ENCODE measurements around the gene TREML2. TPM values are rescaled to one million over a fixed set of nuclear protein-coding genes. Genes with fewer than 3 reads are reported as not detected.

TREML2 gene
- total RNA-seq, 1 experiment from 2014 or later = not detected

DNA sequence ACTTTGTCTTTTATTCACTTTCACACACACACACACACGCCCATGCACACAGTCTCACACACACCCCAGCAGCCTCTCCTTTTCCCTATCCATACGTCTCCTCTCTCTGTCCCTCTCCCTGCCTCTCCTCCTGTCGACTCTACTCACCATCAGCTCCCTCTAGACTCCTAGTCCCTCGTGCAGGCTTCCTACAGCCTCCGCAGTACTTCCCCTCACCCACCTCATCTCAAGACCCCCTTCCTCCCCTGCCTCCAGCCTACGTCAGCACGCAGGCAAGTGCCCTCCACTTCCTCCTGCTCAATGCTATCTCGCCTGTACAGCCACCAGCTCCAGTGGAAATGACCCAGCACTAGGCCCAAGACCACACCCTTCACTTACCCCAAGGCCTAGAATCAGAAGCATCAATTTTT, 820 bp upstream of the TREML2 start:
- H2AFZ ChIP-seq = no peak overlapping the region
- ChIA-PET CTCF (no interaction called here), POLR2A (ENCODE audit: unreplicated experiment) (no interaction called here)
- no peak overlapping the region for H3K27ac ChIP-seq
- no peak overlapping the region for H3K4me3 ChIP-seq
- no peaks in the 10 kb centered on the region for H3K9me3 ChIP-seq (ENCODE audit: insufficient read depth, low read depth)
- H4K20me1 ChIP-seq (ENCODE audit: insufficient read depth) = no peaks in the 10 kb centered on the region
- peaks cover 34% of the 10 kb centered on the region for H3K27me3 ChIP-seq (ENCODE audit: insufficient read depth, low read depth)
- DNase-seq = no peak
- no peaks in the 10 kb centered on the region for H3K4me1 ChIP-seq (replicated peaks; ENCODE audit: insufficient read depth)
- intact Hi-C loops (cut with micrococcal nuclease; ENCODE audit: unreplicated experiment) = no loop called here
- H3F3A ChIP-seq (ENCODE audit: insufficient read depth, low read depth) = no peaks in the 10 kb centered on the region
- no peaks in the 10 kb centered on the region; the same call in 1 of the 2 replicates for H3K9me2 ChIP-seq (ENCODE audit: insufficient read depth)
- BruUV-seq (replicated peaks) = no TSS peak
- TF ChIP-seq EZH2 (IDR thresholded peaks at IDR 0.05; ENCODE audit: low read depth) = no peak
- TF ChIP-seq, protein P1, sequence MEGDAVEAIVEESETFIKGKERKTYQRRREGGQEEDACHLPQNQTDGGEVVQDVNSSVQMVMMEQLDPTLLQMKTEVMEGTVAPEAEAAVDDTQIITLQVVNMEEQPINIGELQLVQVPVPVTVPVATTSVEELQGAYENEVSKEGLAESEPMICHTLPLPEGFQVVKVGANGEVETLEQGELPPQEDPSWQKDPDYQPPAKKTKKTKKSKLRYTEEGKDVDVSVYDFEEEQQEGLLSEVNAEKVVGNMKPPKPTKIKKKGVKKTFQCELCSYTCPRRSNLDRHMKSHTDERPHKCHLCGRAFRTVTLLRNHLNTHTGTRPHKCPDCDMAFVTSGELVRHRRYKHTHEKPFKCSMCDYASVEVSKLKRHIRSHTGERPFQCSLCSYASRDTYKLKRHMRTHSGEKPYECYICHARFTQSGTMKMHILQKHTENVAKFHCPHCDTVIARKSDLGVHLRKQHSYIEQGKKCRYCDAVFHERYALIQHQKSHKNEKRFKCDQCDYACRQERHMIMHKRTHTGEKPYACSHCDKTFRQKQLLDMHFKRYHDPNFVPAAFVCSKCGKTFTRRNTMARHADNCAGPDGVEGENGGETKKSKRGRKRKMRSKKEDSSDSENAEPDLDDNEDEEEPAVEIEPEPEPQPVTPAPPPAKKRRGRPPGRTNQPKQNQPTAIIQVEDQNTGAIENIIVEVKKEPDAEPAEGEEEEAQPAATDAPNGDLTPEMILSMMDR (conservative IDR thresholded peaks at IDR 0.05) = no peak
- H3K36me3 ChIP-seq (ENCODE audit: low read depth) = no peaks in the 10 kb centered on the region
- H3K4me2 ChIP-seq = no peak overlapping the region
- no peaks in the 10 kb centered on the region for H3K79me2 ChIP-seq (ENCODE audit: low read depth)

- TF ChIP-seq EZH2 (IDR thresholded peaks at IDR 0.05; ENCODE audit: low read depth) = no peak
- TF ChIP-seq, protein P1 (conservative IDR thresholded peaks at IDR 0.05) = no peak
- intact Hi-C loops (cut with micrococcal nuclease; ENCODE audit: unreplicated experiment) = no loop called here
- no peak overlapping the region for H3K4me2 ChIP-seq
- no peaks in the 10 kb centered on the region; the same call in 1 of the 2 replicates for H3K9me2 ChIP-seq (ENCODE audit: insufficient read depth)
- H2AFZ ChIP-seq = no peak overlapping the region
- no TSS peak for BruUV-seq (replicated peaks)
- no peak overlapping the region for H3K27ac ChIP-seq
- H3K4me1 ChIP-seq (replicated peaks; ENCODE audit: insufficient read depth) = no peaks in the 10 kb centered on the region
- ChIA-PET CTCF (no interaction called here), POLR2A (ENCODE audit: unreplicated experiment) (no interaction called here)
- H3K79me2 ChIP-seq (ENCODE audit: low read depth) = no peaks in the 10 kb centered on the region
- no peak overlapping the region for H3K4me3 ChIP-seq
- no peaks in the 10 kb centered on the region for H3K36me3 ChIP-seq (ENCODE audit: low read depth)
- H3F3A ChIP-seq (ENCODE audit: insufficient read depth, low read depth) = no peaks in the 10 kb centered on the region
- no peaks in the 10 kb centered on the region for H3K9me3 ChIP-seq (ENCODE audit: insufficient read depth, low read depth)
- peaks cover 39% of the 10 kb centered on the region for H3K27me3 ChIP-seq (ENCODE audit: insufficient read depth, low read depth)
- no peak for DNase-seq
- H4K20me1 ChIP-seq (ENCODE audit: insufficient read depth) = no peaks in the 10 kb centered on the region
These were observed 551 bp downstream of the TREML2 start for GRCh38 chr6:41200296-41200900.

DNA sequence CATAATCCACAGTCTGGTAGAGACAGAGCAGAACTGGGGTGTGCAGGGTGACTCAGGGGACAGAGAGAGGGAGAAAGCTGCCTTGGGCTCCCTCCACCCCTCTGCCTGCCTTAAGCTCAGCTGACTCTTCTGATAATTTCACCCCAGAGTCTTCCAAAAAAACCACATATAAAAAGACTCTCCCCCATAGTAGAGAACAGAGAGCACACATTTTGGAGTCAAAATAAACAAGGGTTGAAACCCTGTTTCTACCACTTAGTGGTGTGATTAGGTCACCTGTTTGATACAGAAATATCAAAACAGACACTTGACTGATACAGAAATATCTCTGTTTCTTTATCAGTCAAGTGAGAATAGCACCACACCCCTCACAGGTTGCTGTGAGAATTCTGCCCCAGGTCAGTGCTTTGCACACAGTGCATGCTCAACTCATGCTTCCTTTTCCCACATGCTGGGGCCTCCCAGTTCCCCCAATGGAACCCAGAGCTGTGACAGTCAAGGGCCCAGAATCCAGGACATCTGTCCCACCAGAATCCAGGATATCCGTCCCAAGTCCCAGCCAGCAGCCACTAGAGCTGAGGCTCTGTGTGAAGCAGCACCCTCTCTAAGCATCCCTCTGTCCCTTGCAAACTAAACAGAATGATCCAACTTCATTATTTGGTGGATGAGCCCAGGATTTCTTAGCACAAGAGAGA, 1.2 kb downstream of the TREML2 start:
- Histone ChIP-seq H3K4me2 (no peak overlapping the region), H3K79me2 (ENCODE audit: low read depth) (no peaks in the 10 kb centered on the region), H3K9me2 (ENCODE audit: insufficient read depth) (no peaks in the 10 kb centered on the region), H3K27ac (no peak overlapping the region), H3F3A (ENCODE audit: insufficient read depth, low read depth) (no peaks in the 10 kb centered on the region), H3K27me3 (ENCODE audit: insufficient read depth, low read depth) (peaks cover 44% of the 10 kb centered on the region), H3K36me3 (ENCODE audit: low read depth) (no peaks in the 10 kb centered on the region), H3K4me3 (no peak overlapping the region), H4K20me1 (ENCODE audit: insufficient read depth) (no peaks in the 10 kb centered on the region), H2AFZ (no peak overlapping the region), H3K9me3 (ENCODE audit: insufficient read depth, low read depth) (no peaks in the 10 kb centered on the region), H3K4me1 (replicated peaks; ENCODE audit: insufficient read depth) (no peaks in the 10 kb centered on the region)
- intact Hi-C loops (cut with micrococcal nuclease; ENCODE audit: unreplicated experiment) = no loop called here
- ChIA-PET CTCF (no interaction called here), POLR2A (ENCODE audit: unreplicated experiment) (no interaction called here)
- TF ChIP-seq, protein P1 (conservative IDR thresholded peaks at IDR 0.05) = no peak
- TF ChIP-seq EZH2 (IDR thresholded peaks at IDR 0.05; ENCODE audit: low read depth) = no peak
- DNase-seq = no peak
- no TSS peak for BruUV-seq (replicated peaks)
